Pulmonary artery endothelial cell (primary cell): Measurements from ENCODE around the gene DYNC1LI1. TPM values are rescaled to one million over a fixed set of nuclear protein-coding genes. Genes with fewer than 3 reads are reported as not detected.

ENCODE experiments used
- DNase-seq: peaks from one replicate; pipeline ENCODE4 v3.0.0-alpha.2; 2011; ENCODE audit warnings: low read depth, low spot score
- total RNA-seq: library from RNA; depleted of rRNA; stranded (reverse); fragments of >200 nt; gene quantifications from 2 replicates; pipeline ENCODE4 v1.2.3, GENCODE V29; 2014

DYNC1LI1 gene
- 45.9 and 54.9 TPM in 2 replicates for total RNA-seq

- peak; percentile 66 for DNase-seq
These were observed at the start of gene DYNC1LI1 for GRCh38 chr3:32570421-32571191. DYNC1LI1 (minus strand) TSS chr3:32570858; CDS start chr3:32570770, 88 bp downstream.

GRCh38 chr3:32619395-32619794 lies 48.7 kb upstream of the DYNC1LI1 start:
- DNase-seq: no peak

GRCh38 chr3:32616267-32616962 lies 45.8 kb upstream of the DYNC1LI1 start:
- DNase-seq: no peak

GRCh38 chr3:32614956-32615355 lies 44.3 kb upstream of the DYNC1LI1 start:
- peak; percentile 35 for DNase-seq

- DNase-seq: no peak
These were observed 42.5 kb upstream of the DYNC1LI1 start for GRCh38 chr3:32613183-32613582.

GRCh38 chr3:32612547-32612946 lies 41.9 kb upstream of the DYNC1LI1 start:
- no peak for DNase-seq

GRCh38 chr3:32607522-32607921 lies 36.9 kb upstream of the DYNC1LI1 start:
- DNase-seq: no peak

- DNase-seq: no peak
These were observed 36.3 kb upstream of the DYNC1LI1 start for GRCh38 chr3:32606960-32607359.

GRCh38 chr3:32606277-32606676 lies 35.6 kb upstream of the DYNC1LI1 start:
- DNase-seq: no peak

GRCh38 chr3:32603064-32603463 lies 32.4 kb upstream of the DYNC1LI1 start:
- DNase-seq: no peak

GRCh38 chr3:32602206-32602605 lies 31.5 kb upstream of the DYNC1LI1 start:
- no peak for DNase-seq

- no peak for DNase-seq
These were observed 31.1 kb upstream of the DYNC1LI1 start for GRCh38 chr3:32601722-32602121.

- DNase-seq: no peak
These were observed 27.0 kb upstream of the DYNC1LI1 start for GRCh38 chr3:32597656-32598055.

- no peak for DNase-seq
These were observed 26.3 kb upstream of the DYNC1LI1 start for GRCh38 chr3:32596909-32597369.

GRCh38 chr3:32596282-32596908 lies 25.7 kb upstream of the DYNC1LI1 start:
- DNase-seq: no peak

GRCh38 chr3:32595323-32595722 lies 24.7 kb upstream of the DYNC1LI1 start:
- no peak for DNase-seq

- no peak for DNase-seq
These were observed 23.4 kb upstream of the DYNC1LI1 start for GRCh38 chr3:32593903-32594525.

- no peak for DNase-seq
These were observed 22.2 kb upstream of the DYNC1LI1 start for GRCh38 chr3:32592696-32593353.

- DNase-seq: no peak
These were observed 21.4 kb upstream of the DYNC1LI1 start for GRCh38 chr3:32592011-32592410.

GRCh38 chr3:32591186-32591585 lies 20.5 kb upstream of the DYNC1LI1 start:
- DNase-seq: no peak

GRCh38 chr3:32586356-32586755 lies 15.7 kb upstream of the DYNC1LI1 start:
- DNase-seq: no peak
